GM21717 (cell line): ENCODE data around the gene SEPTIN7.

Source experiments
- ATAC-seq: cut with Tn5 transposase; IDR thresholded peaks from one replicate; pipeline ENCODE4 v1.9.1; 2021; ENCODE audit warnings: mild to moderate bottlenecking, moderate library complexity; ENCODE audit not compliant: unreplicated experiment

Gene SEPTIN7

DNA sequence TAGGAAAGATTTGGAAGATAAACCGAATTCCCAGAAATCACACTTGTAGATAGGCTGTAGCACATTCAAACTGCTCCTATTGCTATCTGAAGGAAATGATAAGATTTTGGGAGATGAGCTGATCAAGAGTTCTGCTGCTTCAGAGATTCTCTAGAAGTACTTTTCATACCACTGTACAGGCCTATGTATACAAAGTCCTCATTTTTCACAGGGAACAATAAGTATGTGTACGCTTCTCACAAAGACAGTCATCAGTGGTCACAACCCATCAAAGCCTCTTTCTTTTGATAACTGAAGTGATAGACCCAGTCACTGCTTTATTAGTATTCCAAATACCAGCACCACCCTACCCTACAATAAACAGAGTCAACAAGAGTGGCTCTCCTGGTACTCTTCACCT lies 15.6 kb upstream of the SEPTIN7 start:
- ATAC-seq: no peak

DNA sequence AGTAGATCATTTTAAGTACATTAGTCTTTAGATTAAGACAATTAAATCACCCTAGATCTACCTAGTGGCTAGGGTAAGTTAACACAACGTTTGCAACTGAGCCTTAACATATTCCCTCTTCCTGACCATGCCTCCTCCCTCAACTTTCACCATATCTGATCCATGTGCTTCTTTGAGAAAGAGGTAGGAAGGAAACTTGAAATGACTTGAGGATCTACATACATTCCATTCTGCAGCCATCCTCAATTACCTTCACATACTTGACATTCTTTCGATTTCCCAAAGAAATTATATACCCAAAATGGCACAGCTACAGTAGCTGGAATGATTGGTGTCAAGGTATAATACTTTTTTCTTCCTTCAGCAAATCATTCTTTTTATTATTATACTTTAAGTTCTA lies 12.9 kb upstream of the SEPTIN7 start:
- no peak for ATAC-seq

DNA sequence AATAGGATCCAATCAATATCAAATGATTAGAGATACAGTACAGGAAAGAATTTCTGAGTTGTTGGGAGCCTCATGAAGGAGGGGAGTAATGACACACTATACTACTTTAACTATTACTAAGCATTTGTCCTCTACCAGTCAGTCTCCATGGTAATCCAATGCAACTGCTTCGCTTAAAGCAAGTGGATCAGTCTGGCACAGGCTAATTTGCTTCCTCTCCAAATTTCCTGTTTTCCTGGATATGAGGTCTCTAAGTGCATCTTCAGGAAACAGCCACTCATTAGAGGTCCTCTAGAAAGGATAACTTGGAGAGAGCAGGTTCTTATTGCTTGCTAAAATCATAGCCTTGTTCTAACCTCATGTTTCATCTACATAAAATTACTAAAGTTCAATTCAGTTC lies 8.4 kb upstream of the SEPTIN7 start:
- ATAC-seq: no peak

DNA sequence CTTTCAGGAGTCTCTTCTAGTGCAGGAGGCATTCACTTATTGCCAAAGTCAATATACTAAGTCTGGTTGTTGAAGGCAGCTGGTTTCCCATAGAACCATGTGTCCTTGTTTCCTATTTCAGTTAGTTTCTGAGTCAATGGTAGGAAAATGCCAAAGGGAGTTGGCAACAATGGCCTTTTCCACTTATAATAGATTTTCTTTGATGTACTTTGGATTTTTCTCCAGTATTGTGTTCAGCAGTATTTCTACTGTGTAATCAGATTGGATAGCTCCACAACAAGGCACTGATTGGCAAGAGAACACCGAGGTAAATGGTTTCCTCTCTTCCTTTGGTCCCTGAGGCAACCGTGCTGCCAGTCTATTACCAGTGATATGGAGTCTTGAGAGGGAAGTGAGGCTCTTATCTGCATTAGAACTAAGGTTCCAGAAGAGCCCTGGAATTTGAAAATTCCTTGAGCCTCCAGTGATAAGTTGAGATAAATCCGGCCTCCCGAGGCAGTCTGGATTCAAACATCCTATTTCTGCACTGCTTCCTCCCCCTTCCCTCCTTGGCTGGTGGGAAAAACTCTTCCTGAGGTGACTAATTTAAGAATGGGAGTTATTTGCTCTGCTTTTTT lies 7.9 kb upstream of the SEPTIN7 start:
- ATAC-seq: no peak

DNA sequence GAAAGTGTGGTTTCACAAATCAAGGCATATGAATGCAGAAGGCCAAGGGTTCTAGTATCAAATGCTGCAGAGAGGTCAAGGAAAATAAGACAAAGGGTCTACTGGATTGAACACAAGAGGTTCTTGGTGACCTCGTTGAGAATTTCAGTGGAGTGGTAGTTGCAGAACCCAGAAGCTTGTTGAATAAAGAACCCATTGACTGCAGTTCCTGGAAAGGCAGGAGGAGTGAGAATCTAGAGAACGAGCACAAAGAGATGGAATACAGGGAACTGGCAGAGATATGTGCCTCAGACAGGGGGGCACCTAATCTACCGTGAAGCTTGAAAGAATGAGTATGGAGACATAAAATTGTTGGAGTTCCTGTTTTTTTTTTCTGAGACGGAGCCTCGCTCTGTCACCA lies 3.5 kb upstream of the SEPTIN7 start:
- ATAC-seq: no peak

DNA sequence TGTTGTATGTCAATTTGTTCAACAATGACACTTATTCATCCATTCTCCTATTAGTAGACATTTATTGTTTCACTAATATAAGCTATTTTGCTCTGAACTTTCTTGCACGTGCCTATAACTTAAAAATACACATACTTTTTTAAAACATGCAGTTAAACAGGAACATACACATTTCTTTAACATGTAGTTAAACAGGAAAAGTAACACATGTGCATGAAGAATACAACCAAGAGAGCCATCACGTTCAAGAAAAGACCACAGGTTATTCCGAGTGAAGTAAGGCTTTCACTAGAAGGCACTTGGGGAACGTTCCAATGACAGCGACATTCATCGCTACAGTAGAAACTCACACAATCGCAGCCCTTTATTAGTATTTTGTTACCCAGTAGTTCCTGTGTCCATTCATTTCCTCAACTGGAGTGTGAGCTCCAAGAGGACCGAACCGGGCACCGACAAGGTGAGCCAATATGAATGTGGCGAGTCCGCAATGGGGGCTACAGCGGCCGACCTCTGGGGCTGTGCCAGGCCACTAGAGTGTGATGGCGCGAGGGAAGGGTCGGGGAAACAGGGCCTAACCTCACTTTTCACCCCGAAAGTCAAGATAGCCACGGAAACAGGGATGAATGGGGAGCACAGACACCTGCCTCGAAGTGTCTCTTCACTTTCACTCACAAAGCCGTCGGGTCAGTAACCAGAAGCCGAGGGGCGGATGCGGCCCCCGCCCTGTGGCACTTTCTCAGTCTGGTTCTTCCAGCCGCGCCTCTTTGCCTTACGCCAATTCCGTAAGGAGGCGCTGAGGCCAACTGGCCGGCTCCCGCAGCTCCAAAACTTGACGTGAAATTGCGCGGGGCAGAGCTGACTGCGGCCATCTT lies 775 bp upstream of the SEPTIN7 start:
- ATAC-seq: peak; percentile 54

DNA sequence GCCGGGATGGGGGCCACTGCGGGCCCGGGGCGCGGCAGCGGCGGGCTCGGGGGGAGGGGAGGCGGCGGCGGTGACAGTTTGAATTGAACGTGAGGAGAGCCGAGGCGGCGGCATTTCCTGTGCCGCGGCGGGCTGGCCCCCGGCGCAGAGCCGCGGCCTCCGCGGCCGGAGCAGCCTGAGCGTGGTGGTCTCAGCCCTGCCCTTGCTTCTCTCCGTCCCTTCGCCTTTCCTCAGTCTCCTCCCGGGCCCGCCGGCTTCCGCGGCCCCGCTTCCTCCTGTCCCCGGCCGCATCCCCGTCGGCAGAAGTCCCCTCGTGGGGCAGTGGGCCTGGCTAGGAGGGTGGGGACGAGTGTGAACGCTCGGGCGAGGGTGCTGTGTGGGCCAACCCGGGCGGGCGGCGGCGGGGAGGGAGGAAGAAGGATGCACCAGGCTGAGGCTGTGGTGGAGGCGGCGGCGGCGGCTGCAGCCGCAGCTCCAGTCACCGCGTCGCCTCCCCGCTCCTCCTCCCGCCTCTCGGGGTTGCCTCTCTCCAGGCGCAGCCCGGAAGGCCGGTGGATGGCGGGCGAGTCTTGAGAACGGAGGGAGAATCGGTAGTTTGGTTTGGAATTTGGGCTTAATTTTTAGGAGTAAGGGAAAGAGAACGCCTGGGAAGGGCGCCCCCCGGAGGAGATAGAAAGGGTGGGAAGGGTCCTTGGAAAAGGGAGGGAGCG lies 690 bp downstream of the SEPTIN7 start:
- peak; percentile 33 for ATAC-seq

DNA sequence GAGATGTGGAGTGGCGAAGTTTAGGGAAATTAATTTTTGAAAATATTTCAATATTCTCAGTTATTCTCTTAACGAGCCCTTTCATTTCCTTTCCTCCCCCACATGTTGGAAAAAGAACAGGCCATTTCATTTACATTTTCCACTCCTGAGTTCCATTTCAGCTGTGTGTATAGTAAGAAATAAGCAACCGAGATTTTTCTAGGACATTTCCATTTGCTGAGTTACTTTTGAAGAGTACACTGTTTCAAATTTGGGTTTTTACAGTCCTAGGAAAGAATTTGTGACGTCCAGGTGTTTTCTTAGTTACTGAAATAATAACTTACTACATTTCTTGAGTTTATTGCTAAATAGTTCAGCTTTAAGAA lies 1.2 kb downstream of the SEPTIN7 start:
- ATAC-seq: no peak

DNA sequence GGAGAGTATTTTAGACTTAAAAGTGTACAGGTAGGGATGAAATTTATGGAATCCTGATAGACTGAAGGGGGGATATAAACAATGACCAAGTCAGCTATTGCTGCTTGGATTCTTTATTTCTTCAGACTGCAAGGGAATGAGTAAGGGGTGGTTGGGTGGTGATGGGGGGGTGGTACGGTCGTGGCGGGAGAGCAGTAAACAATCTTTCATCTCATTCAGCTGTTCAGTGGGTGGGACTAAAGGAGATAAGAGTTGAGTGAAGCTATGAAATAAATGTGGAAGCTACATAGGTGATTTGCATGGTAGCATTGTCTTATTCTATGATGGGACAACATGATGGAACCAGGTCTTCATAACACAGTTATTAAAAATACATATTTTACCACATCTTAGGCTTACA lies 1.8 kb downstream of the SEPTIN7 start:
- no peak for ATAC-seq

DNA sequence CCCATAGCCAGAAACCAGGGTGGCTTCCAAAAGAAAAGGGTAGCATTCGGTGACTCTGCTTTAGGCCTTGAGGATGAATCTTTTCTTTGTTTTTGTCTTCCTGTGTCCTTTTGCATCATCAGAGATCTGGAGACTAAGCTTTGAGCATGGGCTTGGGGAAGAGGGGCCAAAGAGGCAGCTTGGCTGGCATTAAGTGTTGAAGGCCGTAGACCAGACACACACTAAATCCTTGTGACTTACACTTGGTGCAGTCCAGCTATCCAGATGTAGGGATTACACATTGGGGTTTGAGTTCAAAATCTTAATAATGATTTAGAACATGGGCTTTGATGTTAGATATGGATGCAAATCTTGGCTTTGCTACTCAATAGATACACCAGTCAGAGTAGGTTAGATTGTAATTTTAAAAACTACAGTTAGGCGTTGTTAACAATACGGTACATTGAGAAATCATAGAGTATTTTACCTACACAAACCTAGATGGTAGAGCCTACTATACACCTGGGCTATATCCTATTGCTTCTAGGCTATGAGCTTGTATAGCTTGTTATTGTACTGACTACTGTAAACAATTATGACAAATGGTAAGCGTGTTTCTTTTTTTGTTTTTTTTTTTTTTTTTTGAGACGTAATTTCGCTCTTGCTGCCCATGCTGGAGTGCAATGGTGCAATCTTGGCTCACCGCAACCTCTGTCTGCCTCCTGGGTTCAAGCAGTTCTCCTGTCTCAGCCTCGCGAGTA lies 3.5 kb downstream of the SEPTIN7 start:
- ATAC-seq: no peak

DNA sequence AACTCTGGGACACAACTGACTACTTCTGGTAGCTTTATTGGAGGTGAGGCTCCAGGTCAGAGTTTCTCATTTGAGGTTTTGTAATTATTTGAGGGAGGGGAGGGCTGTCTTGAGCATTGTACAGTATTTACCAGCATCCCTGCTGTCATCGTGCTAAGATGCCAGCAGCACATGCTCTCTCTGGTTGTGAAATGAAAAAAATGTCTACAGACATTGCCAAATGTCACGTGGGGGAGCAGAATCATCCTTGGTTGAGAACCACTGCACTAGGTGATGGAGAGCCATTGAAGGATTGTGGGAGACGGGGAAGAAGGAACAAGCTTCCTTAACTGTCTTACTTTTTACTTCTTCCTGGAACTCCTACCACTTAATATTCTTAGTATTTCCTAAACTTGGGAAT lies 5.0 kb downstream of the SEPTIN7 start:
- ATAC-seq: no peak

DNA sequence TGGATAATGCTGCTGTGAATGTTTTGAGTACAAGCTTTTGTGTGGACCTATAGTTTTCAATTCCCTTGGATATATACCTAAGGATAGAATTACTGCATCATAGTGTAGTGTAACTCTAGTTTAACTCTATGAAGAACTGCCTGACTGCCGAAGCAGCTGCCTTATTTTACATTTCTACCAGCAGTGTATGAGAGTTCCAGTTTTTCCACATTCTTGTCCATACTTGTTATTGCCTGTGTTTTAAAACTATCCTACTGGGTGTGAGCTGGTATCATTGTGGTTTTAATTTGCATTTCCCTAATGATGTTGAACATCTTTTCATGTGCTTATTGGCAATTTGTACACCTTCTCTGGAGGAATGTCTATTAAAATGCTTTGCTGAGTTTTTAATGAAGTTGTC lies 15.7 kb downstream of the SEPTIN7 start:
- no peak for ATAC-seq

DNA sequence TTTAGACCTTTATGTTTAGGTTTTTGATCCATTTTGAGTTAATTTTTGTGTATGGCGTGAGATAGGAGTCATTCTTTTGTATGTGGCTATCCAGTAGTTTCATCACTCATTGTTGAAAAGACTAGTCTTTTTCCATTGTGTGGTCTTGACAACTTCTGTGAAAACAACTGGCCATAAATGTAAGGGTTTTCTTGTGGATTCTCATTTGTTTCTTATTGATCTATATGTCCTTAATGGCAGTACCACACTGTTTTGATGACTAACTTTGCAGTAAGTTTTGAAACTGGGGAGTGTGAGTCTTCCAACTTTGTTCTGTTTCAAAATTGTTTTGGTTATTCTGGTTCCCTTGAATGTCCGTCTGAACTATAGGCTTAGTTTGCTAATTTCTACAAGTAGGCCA lies 16.3 kb downstream of the SEPTIN7 start:
- no peak for ATAC-seq

DNA sequence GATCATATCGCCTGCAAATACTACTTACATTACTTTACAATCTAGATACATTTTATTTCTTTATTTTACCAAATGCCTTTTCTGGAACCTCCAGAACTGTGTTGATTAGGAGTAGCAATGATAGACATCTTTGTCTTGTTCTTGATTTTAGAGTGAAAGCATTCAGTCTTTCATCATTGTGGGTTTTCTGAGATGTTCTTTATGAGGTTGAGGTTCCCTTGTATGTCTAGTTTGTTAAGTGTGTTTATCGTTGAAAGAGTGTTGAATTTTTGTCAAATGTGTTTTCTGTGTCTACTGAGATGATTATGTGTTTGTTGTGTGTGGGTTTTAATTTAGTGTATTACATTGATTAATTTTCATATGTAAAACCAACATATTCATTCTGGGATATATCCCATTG lies 17.1 kb downstream of the SEPTIN7 start:
- no peak for ATAC-seq

DNA sequence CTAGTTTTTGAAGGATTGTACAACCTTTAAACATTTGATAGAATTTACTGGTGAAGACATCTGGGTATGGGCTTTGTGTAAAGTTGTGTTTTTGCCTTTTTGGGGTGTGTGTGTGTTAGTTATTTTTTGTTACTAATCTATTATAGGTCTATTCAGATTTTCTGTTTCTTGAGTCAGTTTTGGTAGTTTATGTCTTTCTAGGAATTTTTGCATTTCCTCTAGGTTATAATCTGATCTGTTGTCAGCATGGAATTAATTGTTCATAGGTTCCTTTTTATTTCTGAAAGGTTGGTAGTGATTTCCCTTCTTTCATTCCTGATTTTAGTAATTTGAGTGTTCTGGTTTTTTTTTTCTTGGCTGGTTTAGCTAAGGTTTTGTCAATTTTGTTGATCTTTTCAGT lies 17.7 kb downstream of the SEPTIN7 start:
- no peak for ATAC-seq

DNA sequence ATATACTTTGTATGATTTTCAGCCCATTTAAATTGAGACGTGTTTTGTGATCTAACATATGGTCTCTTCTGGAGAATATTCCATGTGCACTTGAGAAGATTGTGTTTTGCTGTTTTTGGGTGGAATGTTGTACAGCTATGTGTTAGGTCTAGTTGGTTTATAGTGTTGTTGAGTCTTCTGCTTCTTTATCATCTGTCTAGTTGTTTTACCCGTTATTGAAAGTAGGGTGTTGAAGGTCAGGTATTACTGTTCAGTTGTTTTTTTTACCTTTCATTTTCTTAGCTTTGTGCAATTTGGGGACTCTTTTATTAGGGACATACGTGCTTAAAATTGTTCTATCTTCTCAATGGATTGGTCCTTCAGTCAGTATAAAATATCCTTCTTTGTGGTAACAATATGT lies 18.5 kb downstream of the SEPTIN7 start:
- ATAC-seq: no peak

DNA sequence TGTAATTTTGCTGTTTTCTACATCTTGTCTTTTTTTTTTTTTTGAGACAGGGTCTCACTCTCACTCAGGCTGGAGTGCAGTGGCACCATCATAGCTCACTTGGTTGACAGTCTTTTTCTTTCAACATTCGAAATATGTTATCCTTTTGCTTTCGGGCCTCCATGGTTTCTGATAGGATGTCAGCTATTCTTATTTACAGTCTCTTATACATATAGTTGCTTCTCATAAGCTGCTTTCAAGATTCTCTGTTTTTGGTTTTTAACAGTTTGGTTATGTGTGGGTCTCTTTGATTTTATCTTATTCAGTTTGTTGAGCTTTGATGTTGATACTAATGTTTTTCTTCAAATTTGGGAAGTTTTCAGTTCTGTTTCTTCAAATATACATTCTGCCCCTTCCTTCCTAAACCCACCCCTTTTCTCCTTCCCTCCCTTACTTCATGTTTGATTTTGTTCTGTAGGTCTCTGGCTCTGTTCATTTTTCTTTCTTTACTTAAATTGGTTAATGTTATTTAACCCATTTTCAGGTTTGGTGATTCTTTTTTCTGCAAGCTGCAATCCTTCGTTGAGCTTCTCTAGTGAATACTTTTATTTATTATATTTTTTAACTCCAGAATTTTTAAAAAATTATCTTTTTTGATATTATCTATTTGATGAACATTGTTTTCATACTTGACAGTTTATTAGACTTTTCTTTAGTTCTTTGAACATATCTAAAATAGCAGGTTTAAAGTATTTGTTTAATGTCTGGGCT lies 19.3 kb downstream of the SEPTIN7 start:
- no peak for ATAC-seq

DNA sequence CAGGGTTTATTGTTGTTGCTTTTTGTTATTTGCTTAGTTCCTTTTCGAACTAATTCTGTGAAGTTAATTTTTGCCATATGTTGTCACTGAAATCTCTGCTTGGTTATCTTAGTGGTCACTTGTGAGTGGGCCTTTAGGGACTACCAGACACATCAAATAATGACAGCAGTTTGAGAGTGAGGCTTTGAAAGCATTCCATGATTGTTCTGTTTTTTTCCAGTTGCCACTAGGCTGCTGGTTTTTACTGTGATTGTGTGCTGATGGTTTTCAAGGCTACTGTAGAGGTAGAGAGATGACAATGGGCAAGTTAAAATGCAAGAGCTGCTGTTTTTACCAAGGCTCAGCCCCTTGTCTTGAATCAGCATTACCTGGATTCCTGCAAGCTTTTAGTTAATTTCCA lies 20.0 kb downstream of the SEPTIN7 start:
- no peak for ATAC-seq

DNA sequence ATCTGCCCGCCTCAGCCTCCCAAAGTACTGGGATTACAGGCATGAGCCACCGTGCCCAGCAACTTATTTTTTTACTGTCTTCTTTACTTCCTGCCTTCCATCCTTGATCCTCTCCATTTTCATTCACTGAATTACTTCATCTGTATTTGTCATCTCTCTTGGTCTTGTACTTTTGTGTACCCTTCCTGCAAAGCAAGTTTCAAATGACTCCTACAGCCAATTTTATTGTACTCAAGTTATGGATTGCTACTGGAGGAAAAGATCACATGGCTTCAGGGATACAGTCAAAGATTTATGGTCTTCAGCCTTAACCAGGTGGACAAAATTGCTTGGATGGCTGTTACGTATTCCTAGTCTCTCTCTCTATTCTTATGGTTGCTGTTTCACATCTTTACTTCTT lies 22.6 kb downstream of the SEPTIN7 start:
- no peak for ATAC-seq

DNA sequence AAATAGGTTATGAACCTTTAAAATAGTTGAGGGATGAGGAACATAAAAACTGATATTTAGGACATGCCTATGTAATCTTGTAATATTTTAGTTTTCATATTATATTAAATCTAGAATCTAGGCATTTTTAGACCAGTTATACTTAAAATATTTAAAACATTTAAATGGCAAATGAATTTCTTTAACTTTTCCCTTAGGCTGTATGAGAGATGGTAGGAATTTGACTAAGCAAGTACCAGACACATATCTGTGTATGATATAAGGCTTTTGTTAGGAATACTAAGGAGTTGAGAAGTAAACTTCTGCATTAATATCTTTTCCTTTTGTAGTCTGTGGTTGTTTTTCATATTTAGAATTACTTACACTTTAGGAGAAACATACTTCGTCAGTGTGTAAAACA lies 25.1 kb downstream of the SEPTIN7 start:
- ATAC-seq: no peak

DNA sequence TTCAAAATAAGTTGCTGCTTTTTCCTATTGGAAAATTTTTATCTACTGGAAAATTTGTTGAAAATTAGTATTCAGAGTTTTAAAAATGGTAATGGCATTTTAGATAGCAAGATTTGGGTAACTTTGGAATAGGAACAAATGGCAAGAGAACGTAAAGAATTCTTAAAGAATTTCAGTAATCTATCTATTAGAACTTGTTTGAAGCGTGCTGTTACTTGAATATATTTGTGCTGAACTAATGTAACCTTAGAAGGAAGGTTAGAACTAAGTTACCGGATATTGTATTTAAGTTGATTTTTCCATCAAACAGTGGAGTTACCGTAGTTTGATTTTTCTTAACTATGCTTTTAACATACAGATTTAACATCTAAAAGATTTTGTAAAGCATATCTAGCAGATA lies 25.9 kb downstream of the SEPTIN7 start:
- ATAC-seq: no peak
